ENCODE data around the gene SSBP2.
"Not testable (repeated sequence)": the region's sequence is repeated elsewhere in the genome, so short reads cannot be mapped to it uniquely, and the experiment has no call there.

The SSBP2 gene

GRCh38 chr5:81506378-81506777 is 244.5 kb downstream of the SSBP2 start:
- Histone ChIP-seq H3K36me3 (ENCODE audit: control insufficient read depth, insufficient read depth, low read length) (no peaks in the 10 kb centered on the region), H3K4me3 (ENCODE audit: low read length) (no peak overlapping the region), H3K27me3 (ENCODE audit: control insufficient read depth, insufficient read depth, low read length) (no peaks in the 10 kb centered on the region), H3K9ac (ENCODE audit: low read length) (no peak overlapping the region), H3K9me3 (ENCODE audit: control insufficient read depth, low read length) (no peaks in the 10 kb centered on the region), H3K4me1 (ENCODE audit: control insufficient read depth, insufficient read depth, low read length) (no peaks in the 10 kb centered on the region)

- Histone ChIP-seq H3K9me3 (ENCODE audit: control insufficient read depth, low read length) (no peaks in the 10 kb centered on the region), H3K4me3 (ENCODE audit: low read length) (no peak overlapping the region), H3K27me3 (ENCODE audit: control insufficient read depth, insufficient read depth, low read length) (no peaks in the 10 kb centered on the region), H3K36me3 (ENCODE audit: control insufficient read depth, insufficient read depth, low read length) (no peaks in the 10 kb centered on the region), H3K9ac (ENCODE audit: low read length) (no peak overlapping the region), H3K4me1 (ENCODE audit: control insufficient read depth, insufficient read depth, low read length) (no peaks in the 10 kb centered on the region)
Observed at GRCh38 chr5:81505672-81506071, 245.2 kb downstream of the SSBP2 start.

GRCh38 chr5:81503602-81504001 is 247.3 kb downstream of the SSBP2 start:
- H3K4me3 ChIP-seq (ENCODE audit: low read length); H3K9ac ChIP-seq (ENCODE audit: low read length): not testable (repeated sequence)

GRCh38 chr5:81495286-81495685 is 255.6 kb downstream of the SSBP2 start:
- H3K9me3 ChIP-seq (ENCODE audit: control insufficient read depth, low read length), result no peaks in the 10 kb centered on the region
- no peaks in the 10 kb centered on the region for H3K36me3 ChIP-seq (ENCODE audit: control insufficient read depth, insufficient read depth, low read length)
- H3K9ac ChIP-seq (ENCODE audit: low read length), result no peak overlapping the region
- no peaks in the 10 kb centered on the region for H3K27me3 ChIP-seq (ENCODE audit: control insufficient read depth, insufficient read depth, low read length)
- H3K4me3 ChIP-seq (ENCODE audit: low read length), result no peak overlapping the region
- no peaks in the 10 kb centered on the region for H3K4me1 ChIP-seq (ENCODE audit: control insufficient read depth, insufficient read depth, low read length)

More at GRCh38 chr5:81503602-81504001, 247.3 kb downstream of the SSBP2 start:
- not testable (repeated sequence) for H3K36me3 ChIP-seq (ENCODE audit: control insufficient read depth, insufficient read depth, low read length); H3K4me1 ChIP-seq (ENCODE audit: control insufficient read depth, insufficient read depth, low read length); H3K27me3 ChIP-seq (ENCODE audit: control insufficient read depth, insufficient read depth, low read length); H3K9me3 ChIP-seq (ENCODE audit: control insufficient read depth, low read length)

- H3K36me3 ChIP-seq (ENCODE audit: control insufficient read depth, insufficient read depth, low read length), result no peaks in the 10 kb centered on the region
Observed at GRCh38 chr5:81488862-81489261, 262.0 kb downstream of the SSBP2 start.

GRCh38 chr5:81486711-81487110 is 264.2 kb downstream of the SSBP2 start:
- Histone ChIP-seq H3K9ac (ENCODE audit: low read length) (no peak overlapping the region), H3K4me3 (ENCODE audit: low read length) (no peak overlapping the region), H3K27me3 (ENCODE audit: control insufficient read depth, insufficient read depth, low read length) (no peaks in the 10 kb centered on the region), H3K4me1 (ENCODE audit: control insufficient read depth, insufficient read depth, low read length) (no peaks in the 10 kb centered on the region), H3K9me3 (ENCODE audit: control insufficient read depth, low read length) (no peaks in the 10 kb centered on the region), H3K36me3 (ENCODE audit: control insufficient read depth, insufficient read depth, low read length) (no peaks in the 10 kb centered on the region)

More at GRCh38 chr5:81488862-81489261, 262.0 kb downstream of the SSBP2 start:
- H3K4me1 ChIP-seq (ENCODE audit: control insufficient read depth, insufficient read depth, low read length), result no peaks in the 10 kb centered on the region
- no peak overlapping the region for H3K4me3 ChIP-seq (ENCODE audit: low read length)
- H3K9me3 ChIP-seq (ENCODE audit: control insufficient read depth, low read length), result no peaks in the 10 kb centered on the region
- H3K9ac ChIP-seq (ENCODE audit: low read length), result no peak overlapping the region
- H3K27me3 ChIP-seq (ENCODE audit: control insufficient read depth, insufficient read depth, low read length), result no peaks in the 10 kb centered on the region

- Histone ChIP-seq H3K4me3 (ENCODE audit: low read length) (no peak overlapping the region), H3K36me3 (ENCODE audit: control insufficient read depth, insufficient read depth, low read length) (no peaks in the 10 kb centered on the region), H3K4me1 (ENCODE audit: control insufficient read depth, insufficient read depth, low read length) (no peaks in the 10 kb centered on the region), H3K27me3 (ENCODE audit: control insufficient read depth, insufficient read depth, low read length) (no peaks in the 10 kb centered on the region), H3K9me3 (ENCODE audit: control insufficient read depth, low read length) (no peaks in the 10 kb centered on the region), H3K9ac (ENCODE audit: low read length) (no peak overlapping the region)
Observed at GRCh38 chr5:81482595-81482994, 268.3 kb downstream of the SSBP2 start.

GRCh38 chr5:81473395-81473794 is 277.5 kb downstream of the SSBP2 start:
- H3K9me3 ChIP-seq (ENCODE audit: control insufficient read depth, low read length); H3K9ac ChIP-seq (ENCODE audit: low read length); H3K27me3 ChIP-seq (ENCODE audit: control insufficient read depth, insufficient read depth, low read length); H3K4me3 ChIP-seq (ENCODE audit: low read length); H3K4me1 ChIP-seq (ENCODE audit: control insufficient read depth, insufficient read depth, low read length); H3K36me3 ChIP-seq (ENCODE audit: control insufficient read depth, insufficient read depth, low read length): not testable (repeated sequence)

GRCh38 chr5:81469676-81470075 is 281.2 kb downstream of the SSBP2 start:
- Histone ChIP-seq H3K36me3 (ENCODE audit: control insufficient read depth, insufficient read depth, low read length) (no peaks in the 10 kb centered on the region), H3K9ac (ENCODE audit: low read length) (no peak overlapping the region), H3K9me3 (ENCODE audit: control insufficient read depth, low read length) (no peaks in the 10 kb centered on the region), H3K4me1 (ENCODE audit: control insufficient read depth, insufficient read depth, low read length) (no peaks in the 10 kb centered on the region), H3K27me3 (ENCODE audit: control insufficient read depth, insufficient read depth, low read length) (no peaks in the 10 kb centered on the region), H3K4me3 (ENCODE audit: low read length) (no peak overlapping the region)

GRCh38 chr5:81450940-81451339 is 300.0 kb downstream of the SSBP2 start:
- Histone ChIP-seq H3K4me1 (ENCODE audit: control insufficient read depth, insufficient read depth, low read length) (no peaks in the 10 kb centered on the region), H3K4me3 (ENCODE audit: low read length) (no peak overlapping the region), H3K36me3 (ENCODE audit: control insufficient read depth, insufficient read depth, low read length) (no peaks in the 10 kb centered on the region), H3K27me3 (ENCODE audit: control insufficient read depth, insufficient read depth, low read length) (no peaks in the 10 kb centered on the region), H3K9ac (ENCODE audit: low read length) (no peak overlapping the region), H3K9me3 (ENCODE audit: control insufficient read depth, low read length) (no peaks in the 10 kb centered on the region)

GRCh38 chr5:81435023-81435422 is 315.9 kb downstream of the SSBP2 start:
- no peaks in the 10 kb centered on the region for H3K9me3 ChIP-seq (ENCODE audit: control insufficient read depth, low read length)
- no peak overlapping the region for H3K4me3 ChIP-seq (ENCODE audit: low read length)
- H3K27me3 ChIP-seq (ENCODE audit: control insufficient read depth, insufficient read depth, low read length), result no peaks in the 10 kb centered on the region
- no peaks in the 10 kb centered on the region for H3K4me1 ChIP-seq (ENCODE audit: control insufficient read depth, insufficient read depth, low read length)
- no peaks in the 10 kb centered on the region for H3K36me3 ChIP-seq (ENCODE audit: control insufficient read depth, insufficient read depth, low read length)
- H3K9ac ChIP-seq (ENCODE audit: low read length), result no peak overlapping the region

- Histone ChIP-seq H3K9ac (ENCODE audit: low read length) (no peak overlapping the region), H3K36me3 (ENCODE audit: control insufficient read depth, insufficient read depth, low read length) (no peaks in the 10 kb centered on the region), H3K4me1 (ENCODE audit: control insufficient read depth, insufficient read depth, low read length) (no peaks in the 10 kb centered on the region), H3K9me3 (ENCODE audit: control insufficient read depth, low read length) (no peaks in the 10 kb centered on the region), H3K4me3 (ENCODE audit: low read length) (no peak overlapping the region), H3K27me3 (ENCODE audit: control insufficient read depth, insufficient read depth, low read length) (no peaks in the 10 kb centered on the region)
Observed at GRCh38 chr5:81429985-81430384, 320.9 kb downstream of the SSBP2 start.

GRCh38 chr5:81429363-81429762 is 321.5 kb downstream of the SSBP2 start:
- H3K36me3 ChIP-seq (ENCODE audit: control insufficient read depth, insufficient read depth, low read length), result no peaks in the 10 kb centered on the region
- H3K9ac ChIP-seq (ENCODE audit: low read length), result no peak overlapping the region
- no peaks in the 10 kb centered on the region for H3K27me3 ChIP-seq (ENCODE audit: control insufficient read depth, insufficient read depth, low read length)
- no peaks in the 10 kb centered on the region for H3K9me3 ChIP-seq (ENCODE audit: control insufficient read depth, low read length)
- H3K4me3 ChIP-seq (ENCODE audit: low read length), result no peak overlapping the region
- no peaks in the 10 kb centered on the region for H3K4me1 ChIP-seq (ENCODE audit: control insufficient read depth, insufficient read depth, low read length)

Data from mucosa of stomach (tissue), 1 donor.